Tibial nerve (tissue), 3 donors: ENCODE data around the gene FAM168B.

ENCODE experiments used
- EP300 ChIP-seq, 2 donors: sonication (generic); formaldehyde crosslinking; IDR thresholded peaks; one replicate each; pipeline ENCODE4 v1.6.1; 2017; ENCODE audit warnings: antibody characterized with exemption in 2 of 2, mild to moderate bottlenecking in 1 of 2
- POLR2A ChIP-seq, 2 donors: fragments of 450-650 bp; IDR thresholded peaks; one replicate each; pipeline ENCODE4 v1.6.1; 2017; ENCODE audit warnings: antibody characterized with exemption in 2 of 2, mild to moderate bottlenecking in 2 of 2, moderate library complexity in 2 of 2

DNA sequence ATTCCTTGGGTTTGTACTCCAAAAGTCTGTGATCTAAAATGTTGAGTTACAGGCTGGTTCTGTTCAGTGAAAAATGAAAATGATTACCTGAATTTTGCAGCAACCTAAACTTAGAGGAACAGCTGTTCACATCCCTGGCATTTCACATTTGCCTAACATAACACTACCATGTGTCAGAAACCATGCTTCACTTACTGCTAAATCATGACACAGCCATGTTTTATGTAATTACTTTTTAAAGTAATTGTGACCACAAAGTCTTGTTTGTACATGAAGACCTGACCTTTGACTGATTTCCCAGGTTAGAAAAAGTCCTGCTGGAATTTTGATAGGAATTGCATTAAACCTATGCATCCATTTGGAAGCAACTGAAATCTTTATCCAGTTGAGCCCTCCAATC, 79.1 kb downstream of the FAM168B start:
- no peak for TF ChIP-seq POLR2A (IDR thresholded peaks at IDR 0.05)
- no peak for TF ChIP-seq EP300 (IDR thresholded peaks at IDR 0.05)
